ENCODE measurements around the gene GALM. TPM values are rescaled to one million over a fixed set of nuclear protein-coding genes. Genes with fewer than 3 reads are reported as not detected.
"Not testable (repeated sequence)": the region's sequence is repeated elsewhere in the genome, so short reads cannot be mapped to it uniquely, and the experiment has no call there.

GALM gene
- total and polyA plus RNA-seq, 4 donors: 20.5 to 32.8 (median 26.1) TPM

DNA sequence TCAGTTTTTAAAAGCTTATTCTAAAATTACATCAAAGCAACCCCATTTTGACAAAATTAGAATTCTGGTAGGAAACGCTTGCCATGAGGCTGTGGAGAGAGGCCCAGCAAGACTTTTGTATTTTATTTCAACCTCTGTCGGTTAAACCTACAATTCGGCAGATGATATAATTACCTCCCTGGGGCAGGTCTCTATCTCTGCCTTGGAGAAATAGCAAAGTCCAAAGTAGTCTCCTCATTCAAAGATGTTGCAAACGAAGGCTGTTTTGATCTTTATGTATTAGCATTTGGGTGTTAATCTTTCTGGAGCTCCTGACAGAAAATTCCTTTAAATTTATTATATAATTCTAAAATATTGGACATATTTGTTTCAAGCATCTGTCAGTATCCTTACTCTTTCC lies 35.6 kb downstream of the GALM start:
- no peak overlapping the region for H3K9ac ChIP-seq (ENCODE audit: low read depth in 1 of 2, low read length in 2 of 2)
- TF ChIP-seq, protein P1, sequence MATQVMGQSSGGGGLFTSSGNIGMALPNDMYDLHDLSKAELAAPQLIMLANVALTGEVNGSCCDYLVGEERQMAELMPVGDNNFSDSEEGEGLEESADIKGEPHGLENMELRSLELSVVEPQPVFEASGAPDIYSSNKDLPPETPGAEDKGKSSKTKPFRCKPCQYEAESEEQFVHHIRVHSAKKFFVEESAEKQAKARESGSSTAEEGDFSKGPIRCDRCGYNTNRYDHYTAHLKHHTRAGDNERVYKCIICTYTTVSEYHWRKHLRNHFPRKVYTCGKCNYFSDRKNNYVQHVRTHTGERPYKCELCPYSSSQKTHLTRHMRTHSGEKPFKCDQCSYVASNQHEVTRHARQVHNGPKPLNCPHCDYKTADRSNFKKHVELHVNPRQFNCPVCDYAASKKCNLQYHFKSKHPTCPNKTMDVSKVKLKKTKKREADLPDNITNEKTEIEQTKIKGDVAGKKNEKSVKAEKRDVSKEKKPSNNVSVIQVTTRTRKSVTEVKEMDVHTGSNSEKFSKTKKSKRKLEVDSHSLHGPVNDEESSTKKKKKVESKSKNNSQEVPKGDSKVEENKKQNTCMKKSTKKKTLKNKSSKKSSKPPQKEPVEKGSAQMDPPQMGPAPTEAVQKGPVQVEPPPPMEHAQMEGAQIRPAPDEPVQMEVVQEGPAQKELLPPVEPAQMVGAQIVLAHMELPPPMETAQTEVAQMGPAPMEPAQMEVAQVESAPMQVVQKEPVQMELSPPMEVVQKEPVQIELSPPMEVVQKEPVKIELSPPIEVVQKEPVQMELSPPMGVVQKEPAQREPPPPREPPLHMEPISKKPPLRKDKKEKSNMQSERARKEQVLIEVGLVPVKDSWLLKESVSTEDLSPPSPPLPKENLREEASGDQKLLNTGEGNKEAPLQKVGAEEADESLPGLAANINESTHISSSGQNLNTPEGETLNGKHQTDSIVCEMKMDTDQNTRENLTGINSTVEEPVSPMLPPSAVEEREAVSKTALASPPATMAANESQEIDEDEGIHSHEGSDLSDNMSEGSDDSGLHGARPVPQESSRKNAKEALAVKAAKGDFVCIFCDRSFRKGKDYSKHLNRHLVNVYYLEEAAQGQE (IDR thresholded peaks at IDR 0.05): no peak
- TF ChIP-seq FOXA1 (IDR thresholded peaks at IDR 0.05) (no peak), HNF4A (conservative IDR thresholded peaks at IDR 0.05) (no peak), FOXA2 (IDR thresholded peaks at IDR 0.05) (no peak), TAF1 (conservative IDR thresholded peaks at IDR 0.05) (no peak), RXRA (IDR thresholded peaks at IDR 0.05) (no peak), NR2F2 (IDR thresholded peaks at IDR 0.05) (no peak), JUND (IDR thresholded peaks at IDR 0.05) (no peak), RAD21 (IDR thresholded peaks at IDR 0.05) (no peak), YY1 (IDR thresholded peaks at IDR 0.05) (no peak), GABPA (IDR thresholded peaks at IDR 0.05 in 1 of 2, conservative IDR thresholded peaks at IDR 0.05 in 1 of 2) (no peak)
- TF ChIP-seq, protein P2, sequence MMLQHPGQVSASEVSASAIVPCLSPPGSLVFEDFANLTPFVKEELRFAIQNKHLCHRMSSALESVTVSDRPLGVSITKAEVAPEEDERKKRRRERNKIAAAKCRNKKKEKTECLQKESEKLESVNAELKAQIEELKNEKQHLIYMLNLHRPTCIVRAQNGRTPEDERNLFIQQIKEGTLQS (IDR thresholded peaks at IDR 0.05): no peak
- TF ChIP-seq, protein P3, sequence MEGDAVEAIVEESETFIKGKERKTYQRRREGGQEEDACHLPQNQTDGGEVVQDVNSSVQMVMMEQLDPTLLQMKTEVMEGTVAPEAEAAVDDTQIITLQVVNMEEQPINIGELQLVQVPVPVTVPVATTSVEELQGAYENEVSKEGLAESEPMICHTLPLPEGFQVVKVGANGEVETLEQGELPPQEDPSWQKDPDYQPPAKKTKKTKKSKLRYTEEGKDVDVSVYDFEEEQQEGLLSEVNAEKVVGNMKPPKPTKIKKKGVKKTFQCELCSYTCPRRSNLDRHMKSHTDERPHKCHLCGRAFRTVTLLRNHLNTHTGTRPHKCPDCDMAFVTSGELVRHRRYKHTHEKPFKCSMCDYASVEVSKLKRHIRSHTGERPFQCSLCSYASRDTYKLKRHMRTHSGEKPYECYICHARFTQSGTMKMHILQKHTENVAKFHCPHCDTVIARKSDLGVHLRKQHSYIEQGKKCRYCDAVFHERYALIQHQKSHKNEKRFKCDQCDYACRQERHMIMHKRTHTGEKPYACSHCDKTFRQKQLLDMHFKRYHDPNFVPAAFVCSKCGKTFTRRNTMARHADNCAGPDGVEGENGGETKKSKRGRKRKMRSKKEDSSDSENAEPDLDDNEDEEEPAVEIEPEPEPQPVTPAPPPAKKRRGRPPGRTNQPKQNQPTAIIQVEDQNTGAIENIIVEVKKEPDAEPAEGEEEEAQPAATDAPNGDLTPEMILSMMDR (IDR thresholded peaks at IDR 0.05; ENCODE audit: low read depth, low read length, missing input control): no peak
- TF ChIP-seq, protein P4, sequence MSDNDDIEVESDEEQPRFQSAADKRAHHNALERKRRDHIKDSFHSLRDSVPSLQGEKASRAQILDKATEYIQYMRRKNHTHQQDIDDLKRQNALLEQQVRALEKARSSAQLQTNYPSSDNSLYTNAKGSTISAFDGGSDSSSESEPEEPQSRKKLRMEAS (IDR thresholded peaks at IDR 0.05): no peak
- H3K27ac ChIP-seq (ENCODE audit: low read depth in 1 of 2, low read length in 2 of 2): no peak overlapping the region

DNA sequence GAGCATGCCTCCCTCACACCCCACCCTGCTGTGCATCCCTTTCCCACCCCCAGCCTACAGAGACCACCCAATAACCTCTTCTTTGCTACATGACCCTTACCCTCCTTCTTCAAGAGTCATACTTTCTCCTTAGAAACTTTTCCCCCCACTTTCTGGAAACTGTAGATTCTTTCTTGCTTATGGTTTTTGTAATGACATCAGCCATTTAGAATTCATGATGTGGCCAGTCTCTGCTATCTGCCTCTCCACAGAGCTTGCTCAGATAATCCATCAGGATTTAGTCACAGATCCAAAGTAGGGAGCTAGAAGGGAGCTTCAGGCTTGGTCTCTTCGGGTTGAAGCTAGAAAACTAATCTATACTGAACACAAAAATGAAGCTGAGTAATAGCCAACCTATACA lies 36.5 kb downstream of the GALM start:
- H3K27me3 ChIP-seq (ENCODE audit: control insufficient read depth in 4 of 4, insufficient read depth in 4 of 4, low read length in 3 of 4): no peaks in the 10 kb centered on the region
- no peak overlapping the region for H3K27ac ChIP-seq (ENCODE audit: low read depth in 1 of 2, low read length in 2 of 2)

More for the DNA sequence above, 35.6 kb downstream of the GALM start:
- H3K27me3 ChIP-seq (ENCODE audit: control insufficient read depth in 4 of 4, insufficient read depth in 4 of 4, low read length in 3 of 4): no peaks in the 10 kb centered on the region
- no peak overlapping the region for H3K4me3 ChIP-seq (ENCODE audit: low read depth in 1 of 3, low read length in 3 of 3)
- H3K9me3 ChIP-seq (ENCODE audit: control insufficient read depth in 4 of 4, low read length in 3 of 4): no peaks in the 10 kb centered on the region
- peaks cover 0 to 4% (median 1%) of the 10 kb centered on the region in 4 donors for H3K36me3 ChIP-seq (ENCODE audit: control insufficient read depth in 4 of 4, insufficient read depth in 3 of 4, low read depth in 1 of 4, low read length in 3 of 4)
- H3K4me1 ChIP-seq (ENCODE audit: control insufficient read depth in 4 of 4, insufficient read depth in 4 of 4, low read length in 3 of 4): peaks cover 0 to 3% (median 2%) of the 10 kb centered on the region in 4 donors
- WGBS: 66% methylated on average over 4 of the region's 4 CpGs
- DNase-seq (ENCODE audit: low spot score): no peak

DNA sequence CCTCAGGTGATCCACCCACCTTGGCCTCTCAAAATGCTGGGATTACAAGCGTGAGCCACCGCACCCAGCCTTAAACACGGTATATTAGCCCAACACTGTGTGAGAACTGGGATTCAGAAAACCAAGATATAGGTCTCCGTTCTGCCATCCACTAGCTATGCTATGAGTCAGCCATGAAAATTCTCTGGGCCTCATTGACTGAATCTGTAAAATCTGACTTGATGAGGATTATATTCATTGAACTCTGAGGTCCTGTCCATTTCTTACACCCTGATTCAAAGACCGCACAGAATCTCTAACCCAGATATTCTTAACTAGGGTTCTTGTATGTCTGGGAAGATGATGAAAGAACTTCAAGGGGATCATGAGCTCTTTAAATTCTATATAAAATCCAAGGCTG lies 37.4 kb downstream of the GALM start:
- H3K27me3 ChIP-seq (ENCODE audit: control insufficient read depth in 4 of 4, insufficient read depth in 4 of 4, low read length in 3 of 4); H3K9me3 ChIP-seq (ENCODE audit: control insufficient read depth in 4 of 4, low read length in 3 of 4); H3K36me3 ChIP-seq (ENCODE audit: control insufficient read depth in 4 of 4, insufficient read depth in 3 of 4, low read depth in 1 of 4, low read length in 3 of 4); H3K4me1 ChIP-seq (ENCODE audit: control insufficient read depth in 4 of 4, insufficient read depth in 4 of 4, low read length in 3 of 4); H3K9ac ChIP-seq (ENCODE audit: low read depth in 1 of 2, low read length in 2 of 2); DNase-seq (ENCODE audit: low spot score); H3K27ac ChIP-seq (ENCODE audit: low read depth in 1 of 2, low read length in 2 of 2); H3K4me3 ChIP-seq (ENCODE audit: low read depth in 1 of 3, low read length in 3 of 3): not testable (repeated sequence)
- 98% methylated on average over 5 of the region's 5 CpGs for WGBS

More for the DNA sequence above, 36.5 kb downstream of the GALM start:
- H3K9ac ChIP-seq (ENCODE audit: low read depth in 1 of 2, low read length in 2 of 2): no peak overlapping the region
- peaks cover 0 to 5% (median 2%) of the 10 kb centered on the region in 4 donors for H3K36me3 ChIP-seq (ENCODE audit: control insufficient read depth in 4 of 4, insufficient read depth in 3 of 4, low read depth in 1 of 4, low read length in 3 of 4)
- WGBS: 82% methylated on average over 1 of the region's 1 CpG
- no peak overlapping the region for H3K4me3 ChIP-seq (ENCODE audit: low read depth in 1 of 3, low read length in 3 of 3)
- no peak for DNase-seq (ENCODE audit: low spot score)
- TF ChIP-seq FOXA2 (IDR thresholded peaks at IDR 0.05): no peak
- no peak for TF ChIP-seq RXRA (IDR thresholded peaks at IDR 0.05)
- TF ChIP-seq HNF4G (IDR thresholded peaks at IDR 0.05): no peak
- no peaks in the 10 kb centered on the region for H3K9me3 ChIP-seq (ENCODE audit: control insufficient read depth in 4 of 4, low read length in 3 of 4)
- peaks cover 0 to 3% (median 1%) of the 10 kb centered on the region in 4 donors for H3K4me1 ChIP-seq (ENCODE audit: control insufficient read depth in 4 of 4, insufficient read depth in 4 of 4, low read length in 3 of 4)

All from liver (tissue), 9 donors.